Breast epithelium (tissue), 4 donors: ENCODE data around the gene ATP6V1C2. TPM values are rescaled to one million over a fixed set of nuclear protein-coding genes. Genes with fewer than 3 reads are reported as not detected.

Experiments
- DNase-seq, 2 donors: peaks; one replicate each; pipeline ENCODE4 v3.0.0-alpha.2; 2019; ENCODE audit warnings: low spot score in 2 of 2
- H3K27ac ChIP-seq, 2 donors: fragments of 200-600 bp; sonication (generic) in 1 of 2; one replicate each; pipeline ENCODE4 v1.5.1; 2016 to 2019; ENCODE audit warnings: mild to moderate bottlenecking in 1 of 2
- H3K27me3 ChIP-seq, 2 donors: fragments of 200-600 bp; sonication (generic) in 1 of 2; one replicate each; pipeline versions ENCODE4 v1.5.1 to v1.6.0; 2017 to 2019; ENCODE audit warnings: control low read depth in 1 of 2, mild to moderate bottlenecking in 1 of 2
- H3K36me3 ChIP-seq: fragments of 200-600 bp; one replicate; pipeline ENCODE4 v1.5.1; 2019
- H3K4me1 ChIP-seq, 2 donors: fragments of 200-600 bp; sonication (generic); one replicate each; pipeline ENCODE4 v1.5.1; 2016 to 2019; ENCODE audit warnings: control low read depth in 1 of 2
- H3K4me3 ChIP-seq, 3 donors: fragments of 200-600 bp; sonication (generic); 1 replicate in 2 of 3; 2 replicates in 1 of 3; pipeline ENCODE4 v1.5.1; 2016 to 2019; ENCODE audit warnings: mild to moderate bottlenecking in 3 of 3, moderate library complexity in 2 of 3
- H3K9me3 ChIP-seq, 2 donors: fragments of 200-600 bp; sonication (generic) in 1 of 2; one replicate each; pipeline ENCODE4 v1.5.1; 2016 to 2019; ENCODE audit warnings: control low read depth in 1 of 2
- POLR2A ChIP-seq: fragments of 450-650 bp; IDR thresholded peaks from one replicate; pipeline ENCODE4 v1.6.1; 2016; ENCODE audit warnings: antibody characterized with exemption, mild to moderate bottlenecking, moderate library complexity
- POLR2AphosphoS5 ChIP-seq, 3 donors: sonication (generic); formaldehyde crosslinking; IDR thresholded peaks; one replicate each; pipeline ENCODE4 v1.6.1; 2017; ENCODE audit warnings: antibody characterized with exemption in 3 of 3
- intact Hi-C: fragments of 100-400 bp; cut with DNase I; formaldehyde crosslinking; loops from one replicate; pipeline ENCODE4 v1.15.1; 2023; ENCODE audit warnings: low total_unique reads
- total RNA-seq, 3 donors: library from RNA; depleted of rRNA; stranded (reverse); fragments of >200 nt; gene quantifications; one replicate each; pipeline ENCODE4 v1.1.0, GENCODE V29; 2016
- TF ChIP-seq, protein P1 (sequence below), 3 donors: fragments of 450-650 bp; IDR thresholded peaks; one replicate each; pipeline ENCODE4 v1.5.1; 2016 to 2017; ENCODE audit warnings: antibody characterized with exemption in 3 of 3, mild to moderate bottlenecking in 3 of 3, moderate library complexity in 3 of 3

The ATP6V1C2 gene
- total RNA-seq, 3 donors from 2014 or later, result 0.16 to 18.7 (median 0.66) TPM

DNA sequence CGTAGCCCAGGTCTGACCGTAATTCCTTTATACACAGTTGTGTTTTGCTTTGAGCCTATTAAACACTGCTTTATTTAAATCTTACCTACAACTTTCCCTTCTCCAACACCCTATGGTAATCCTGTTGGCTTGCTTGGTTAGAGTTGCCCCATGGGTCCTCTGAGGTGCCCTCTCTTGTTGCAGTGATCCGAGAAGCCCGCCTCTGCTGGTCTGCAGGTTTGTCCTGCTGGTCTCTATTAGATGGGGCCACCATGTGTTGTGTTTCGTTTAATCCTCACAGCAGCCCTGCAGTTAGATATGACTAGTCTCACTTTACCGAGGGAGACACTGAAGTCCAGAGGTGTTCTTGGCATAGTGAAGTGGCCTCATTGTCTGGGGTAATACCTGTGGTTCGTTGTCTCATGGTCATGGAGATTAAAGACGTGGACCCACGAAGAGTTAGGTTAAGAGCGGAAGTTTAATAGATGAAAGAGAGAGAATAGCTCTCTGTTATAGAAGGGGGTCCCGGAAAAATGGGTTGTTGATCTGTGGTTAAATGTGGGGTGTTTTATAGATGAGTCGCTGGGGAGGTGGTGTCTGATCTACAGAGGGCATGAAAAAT lies 98.4 kb downstream of the ATP6V1C2 start:
- TF ChIP-seq, protein P1, sequence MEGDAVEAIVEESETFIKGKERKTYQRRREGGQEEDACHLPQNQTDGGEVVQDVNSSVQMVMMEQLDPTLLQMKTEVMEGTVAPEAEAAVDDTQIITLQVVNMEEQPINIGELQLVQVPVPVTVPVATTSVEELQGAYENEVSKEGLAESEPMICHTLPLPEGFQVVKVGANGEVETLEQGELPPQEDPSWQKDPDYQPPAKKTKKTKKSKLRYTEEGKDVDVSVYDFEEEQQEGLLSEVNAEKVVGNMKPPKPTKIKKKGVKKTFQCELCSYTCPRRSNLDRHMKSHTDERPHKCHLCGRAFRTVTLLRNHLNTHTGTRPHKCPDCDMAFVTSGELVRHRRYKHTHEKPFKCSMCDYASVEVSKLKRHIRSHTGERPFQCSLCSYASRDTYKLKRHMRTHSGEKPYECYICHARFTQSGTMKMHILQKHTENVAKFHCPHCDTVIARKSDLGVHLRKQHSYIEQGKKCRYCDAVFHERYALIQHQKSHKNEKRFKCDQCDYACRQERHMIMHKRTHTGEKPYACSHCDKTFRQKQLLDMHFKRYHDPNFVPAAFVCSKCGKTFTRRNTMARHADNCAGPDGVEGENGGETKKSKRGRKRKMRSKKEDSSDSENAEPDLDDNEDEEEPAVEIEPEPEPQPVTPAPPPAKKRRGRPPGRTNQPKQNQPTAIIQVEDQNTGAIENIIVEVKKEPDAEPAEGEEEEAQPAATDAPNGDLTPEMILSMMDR (IDR thresholded peaks at IDR 0.05), result no peak
- no peak for TF ChIP-seq POLR2AphosphoS5 (IDR thresholded peaks at IDR 0.05)
- TF ChIP-seq POLR2A, result no peak
- Histone ChIP-seq H3K9me3 (no peaks in the 10 kb centered on the region), H3K4me3 (no peak overlapping the region), H3K36me3 (no peaks in the 10 kb centered on the region), H3K4me1 (no peaks in the 10 kb centered on the region), H3K27ac (no peak overlapping the region), H3K27me3 (no peaks in the 10 kb centered on the region)
- intact Hi-C loops, result no loop called here
- DNase-seq, result no peak

DNA sequence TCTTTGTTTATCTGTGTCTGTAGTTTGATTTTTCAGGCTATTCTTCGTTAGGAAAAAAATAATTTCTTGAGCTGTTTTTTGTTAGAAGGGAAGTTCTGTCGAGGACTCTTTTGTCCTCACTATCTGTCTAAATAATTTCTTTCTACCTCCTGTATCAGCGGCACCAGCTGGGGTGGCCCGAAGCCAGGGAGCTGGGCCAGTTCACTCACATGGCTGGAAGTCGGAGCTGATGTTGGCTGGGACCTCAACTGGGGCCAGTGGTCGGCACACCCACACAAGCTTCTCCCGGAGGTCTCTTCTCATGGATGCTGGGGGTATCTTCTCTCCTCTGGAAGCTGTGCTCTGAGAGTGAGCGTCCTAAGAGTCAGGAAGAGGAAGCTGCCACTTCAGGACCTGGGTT lies 99.1 kb downstream of the ATP6V1C2 start:
- no peaks in the 10 kb centered on the region for H3K9me3 ChIP-seq
- TF ChIP-seq POLR2A (no peak), POLR2AphosphoS5 (IDR thresholded peaks at IDR 0.05) (no peak)
- TF ChIP-seq, protein P1 (IDR thresholded peaks at IDR 0.05), result no peak
- H3K4me3 ChIP-seq, result no peak overlapping the region
- H3K4me1 ChIP-seq, result no peaks in the 10 kb centered on the region
- DNase-seq, result no peak
- no peaks in the 10 kb centered on the region for H3K36me3 ChIP-seq
- H3K27me3 ChIP-seq, result no peaks in the 10 kb centered on the region
- intact Hi-C loops, result no loop called here
- no peak overlapping the region for H3K27ac ChIP-seq

DNA sequence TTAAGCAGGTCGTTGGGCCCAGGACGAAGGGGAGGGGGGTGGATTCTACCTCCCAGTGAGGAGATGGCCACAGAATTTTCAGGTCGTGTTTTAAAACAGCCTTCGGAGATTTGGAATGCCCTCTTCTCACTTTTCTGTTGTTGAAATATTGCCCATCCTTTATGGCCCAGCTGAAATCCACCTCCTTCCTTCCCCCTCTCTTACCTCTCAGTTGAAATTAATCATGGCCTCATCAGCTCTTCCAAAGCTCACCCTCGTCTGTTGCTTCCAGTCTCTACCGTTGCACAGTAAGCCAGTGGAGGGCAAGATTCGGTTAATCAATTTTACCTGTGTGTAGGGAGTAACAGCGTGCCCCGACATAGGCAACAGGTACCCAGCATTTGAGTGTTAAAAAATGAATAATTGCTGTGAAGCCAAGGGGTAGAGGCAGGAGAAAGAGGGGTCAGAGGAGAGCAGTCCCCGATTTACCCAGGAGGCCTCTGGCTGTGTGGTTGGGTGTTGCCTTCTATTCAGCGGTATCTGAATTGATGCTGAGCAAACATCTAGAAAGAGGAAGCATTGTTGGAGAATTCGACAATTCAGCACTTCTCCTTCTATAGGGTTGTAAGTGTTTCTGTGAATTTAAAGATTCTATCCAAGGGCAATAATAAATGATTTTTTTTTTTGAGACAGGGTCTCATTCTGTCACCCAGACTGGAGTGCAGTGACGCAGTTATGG lies 99.7 kb downstream of the ATP6V1C2 start:
- no peaks in the 10 kb centered on the region for H3K9me3 ChIP-seq
- intact Hi-C loops, result no loop called here
- TF ChIP-seq POLR2AphosphoS5 (IDR thresholded peaks at IDR 0.05) (no peak), POLR2A (no peak)
- TF ChIP-seq, protein P1 (IDR thresholded peaks at IDR 0.05), result no peak
- H3K4me3 ChIP-seq, result no peak overlapping the region
- no peaks in the 10 kb centered on the region for H3K4me1 ChIP-seq
- DNase-seq, result no peak
- no peaks in the 10 kb centered on the region for H3K36me3 ChIP-seq
- H3K27ac ChIP-seq, result no peak overlapping the region
- no peaks in the 10 kb centered on the region for H3K27me3 ChIP-seq

DNA sequence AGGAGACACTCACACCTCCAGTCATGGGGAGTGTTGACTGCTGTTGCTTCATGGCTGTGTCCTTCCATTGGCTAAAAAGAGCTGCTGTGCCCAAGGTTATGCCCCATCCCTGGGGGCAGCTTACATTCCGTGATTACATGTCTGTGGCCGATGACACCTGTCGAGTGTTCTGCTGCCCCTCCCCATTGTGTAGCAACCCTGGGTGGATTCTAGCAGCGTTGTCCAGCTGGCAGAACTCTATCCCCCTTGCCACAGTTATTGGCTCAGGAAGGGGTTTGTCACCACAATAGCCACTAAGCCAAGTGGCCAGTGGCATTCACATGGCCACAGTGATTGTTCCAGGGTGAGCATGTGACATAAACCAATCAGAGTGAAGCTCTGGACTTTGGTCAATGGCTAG lies 102.8 kb downstream of the ATP6V1C2 start:
- Histone ChIP-seq H3K9me3 (no peaks in the 10 kb centered on the region), H3K4me3 (no peak overlapping the region), H3K27me3 (peaks cover 0 to 9% of the 10 kb centered on the region in 2 donors), H3K27ac (no peak overlapping the region), H3K36me3 (no peaks in the 10 kb centered on the region), H3K4me1 (no peaks in the 10 kb centered on the region)
- TF ChIP-seq, protein P1 (IDR thresholded peaks at IDR 0.05), result no peak
- intact Hi-C loops, result no loop called here
- no peak for DNase-seq

DNA sequence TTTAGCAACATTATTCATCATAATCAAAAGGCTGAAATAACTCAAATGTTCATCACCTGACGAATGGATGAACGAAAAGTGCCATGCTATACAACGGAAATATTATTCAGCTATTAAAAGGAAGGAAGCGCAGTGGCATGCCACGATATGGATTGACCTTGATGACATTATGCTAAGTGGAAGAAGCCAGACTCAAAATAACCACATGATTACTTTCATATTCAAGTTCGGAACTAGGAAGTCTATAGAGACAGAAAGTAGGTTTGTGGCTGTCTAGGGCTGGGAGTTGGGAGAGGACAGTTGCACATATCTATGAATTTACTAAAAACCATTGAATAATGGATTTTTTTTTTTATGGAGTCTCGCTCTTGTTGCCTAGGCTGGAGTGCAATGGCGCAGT lies 104.6 kb downstream of the ATP6V1C2 start:
- Histone ChIP-seq H3K4me3 (no peak overlapping the region), H3K27ac (no peak overlapping the region), H3K27me3 (peaks cover 0 to 22% of the 10 kb centered on the region in 2 donors), H3K4me1 (no peaks in the 10 kb centered on the region), H3K36me3 (no peaks in the 10 kb centered on the region), H3K9me3 (no peaks in the 10 kb centered on the region)
- no peak for DNase-seq
- intact Hi-C loops, result loop anchor here (5.0 kb wide), 1 partner anchor 506 kb away; no protein-coding TSS in a partner anchor
- TF ChIP-seq POLR2A (no peak), POLR2AphosphoS5 (IDR thresholded peaks at IDR 0.05) (no peak)
- TF ChIP-seq, protein P1 (IDR thresholded peaks at IDR 0.05), result no peak
